HG02870 (cell line): Measurements from ENCODE around the gene SELENOV.

Experiments used
- ATAC-seq: cut with Tn5 transposase; IDR thresholded peaks from one replicate; pipeline ENCODE4 v1.9.1; 2021; ENCODE audit warnings: mild to moderate bottlenecking, moderate library complexity; ENCODE audit not compliant: unreplicated experiment

SELENOV gene

GRCh38 chr19:39492788-39493187 lies 22.2 kb upstream of the SELENOV start:
- no peak for ATAC-seq

GRCh38 chr19:39494661-39495060 lies 20.3 kb upstream of the SELENOV start:
- no peak for ATAC-seq

GRCh38 chr19:39496063-39496462 lies 18.9 kb upstream of the SELENOV start:
- no peak for ATAC-seq

DNA sequence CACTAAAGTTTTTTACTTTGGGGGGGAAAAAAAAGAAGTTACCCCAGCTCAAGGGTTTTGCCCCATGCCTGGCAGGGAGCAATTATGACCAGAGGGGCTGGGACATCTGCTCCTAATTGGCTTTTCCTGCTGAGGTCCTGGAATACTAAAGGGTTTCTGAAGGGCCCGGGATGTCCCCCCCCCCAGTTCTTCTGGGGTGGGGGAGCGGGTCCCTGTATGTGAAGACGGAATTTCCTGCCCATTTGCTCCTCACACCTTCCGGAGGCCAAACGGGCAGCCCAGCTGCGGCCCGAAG lies 17.3 kb upstream of the SELENOV start:
- ATAC-seq = no peak

GRCh38 chr19:39497996-39498797 lies 16.7 kb upstream of the SELENOV start:
- ATAC-seq = no peak

DNA sequence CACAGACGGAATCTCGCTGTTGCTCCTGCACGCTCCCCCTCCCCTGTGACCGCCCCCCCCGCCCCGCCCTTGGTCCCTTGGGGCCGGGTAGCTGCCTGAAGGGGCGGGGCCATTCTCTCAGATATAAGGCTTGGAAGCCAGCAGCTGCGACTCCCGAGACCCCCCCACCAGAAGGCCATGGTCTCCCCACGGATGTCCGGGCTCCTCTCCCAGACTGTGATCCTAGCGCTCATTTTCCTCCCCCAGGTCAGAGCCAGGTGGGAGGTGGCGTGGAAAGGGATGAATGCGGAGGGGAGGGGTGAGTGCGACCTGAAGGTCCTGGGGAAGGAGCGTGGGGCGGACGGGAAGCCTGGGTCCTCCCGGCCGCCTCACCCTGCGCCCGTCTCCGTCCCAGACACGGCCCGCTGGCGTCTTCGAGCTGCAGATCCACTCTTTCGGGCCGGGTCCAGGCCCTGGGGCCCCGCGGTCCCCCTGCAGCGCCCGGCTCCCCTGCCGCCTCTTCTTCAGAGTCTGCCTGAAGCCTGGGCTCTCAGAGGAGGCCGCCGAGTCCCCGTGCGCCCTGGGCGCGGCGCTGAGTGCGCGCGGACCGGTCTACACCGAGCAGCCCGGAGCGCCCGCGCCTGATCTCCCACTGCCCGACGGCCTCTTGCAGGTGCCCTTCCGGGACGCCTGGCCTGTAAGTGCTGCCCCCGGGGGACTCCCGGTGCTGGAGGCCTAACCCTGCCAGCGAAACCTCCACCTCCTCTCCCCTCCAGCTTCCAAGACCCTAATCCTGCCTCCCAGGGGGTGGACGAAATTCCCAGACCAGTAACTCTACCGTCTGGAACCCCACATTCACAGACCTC lies 15.9 kb upstream of the SELENOV start, which contains the start of gene DLL3:
DLL3 (plus strand) TSS at position 150 of the 845 bp plus-strand sequence; CDS start at position 178, 28 bp downstream.
- ATAC-seq = no peak

- no peak for ATAC-seq
Measured at GRCh38 chr19:39499932-39500331, 15.0 kb upstream of the SELENOV start.

GRCh38 chr19:39500543-39500942 lies 14.4 kb upstream of the SELENOV start:
- no peak for ATAC-seq

GRCh38 chr19:39501340-39501739 lies 13.6 kb upstream of the SELENOV start:
- no peak for ATAC-seq

GRCh38 chr19:39502640-39503417 lies 12.1 kb upstream of the SELENOV start:
- ATAC-seq = no peak

GRCh38 chr19:39506598-39506943 lies 8.4 kb upstream of the SELENOV start:
- ATAC-seq = no peak

DNA sequence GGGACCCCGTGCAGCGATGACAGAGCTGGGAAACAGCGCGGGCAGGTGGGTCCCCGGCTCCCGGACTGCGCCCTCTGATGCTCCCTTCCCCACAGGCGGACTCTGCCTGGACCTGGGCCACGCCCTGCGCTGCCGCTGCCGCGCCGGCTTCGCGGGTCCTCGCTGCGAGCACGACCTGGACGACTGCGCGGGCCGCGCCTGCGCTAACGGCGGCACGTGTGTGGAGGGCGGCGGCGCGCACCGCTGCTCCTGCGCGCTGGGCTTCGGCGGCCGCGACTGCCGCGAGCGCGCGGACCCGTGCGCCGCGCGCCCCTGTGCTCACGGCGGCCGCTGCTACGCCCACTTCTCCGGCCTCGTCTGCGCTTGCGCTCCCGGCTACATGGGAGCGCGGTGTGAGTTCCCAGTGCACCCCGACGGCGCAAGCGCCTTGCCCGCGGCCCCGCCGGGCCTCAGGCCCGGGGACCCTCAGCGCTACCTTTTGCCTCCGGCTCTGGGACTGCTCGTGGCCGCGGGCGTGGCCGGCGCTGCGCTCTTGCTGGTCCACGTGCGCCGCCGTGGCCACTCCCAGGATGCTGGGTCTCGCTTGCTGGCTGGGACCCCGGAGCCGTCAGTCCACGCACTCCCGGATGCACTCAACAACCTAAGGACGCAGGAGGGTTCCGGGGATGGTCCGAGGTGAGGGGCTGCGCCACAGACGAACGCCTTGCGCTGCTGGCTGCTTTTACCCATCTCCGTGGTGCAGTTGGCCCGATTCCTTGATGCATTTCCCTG lies 7.8 kb upstream of the SELENOV start:
- no peak for ATAC-seq

- ATAC-seq = no peak
Measured at GRCh38 chr19:39507715-39508364, 7.1 kb upstream of the SELENOV start.

DNA sequence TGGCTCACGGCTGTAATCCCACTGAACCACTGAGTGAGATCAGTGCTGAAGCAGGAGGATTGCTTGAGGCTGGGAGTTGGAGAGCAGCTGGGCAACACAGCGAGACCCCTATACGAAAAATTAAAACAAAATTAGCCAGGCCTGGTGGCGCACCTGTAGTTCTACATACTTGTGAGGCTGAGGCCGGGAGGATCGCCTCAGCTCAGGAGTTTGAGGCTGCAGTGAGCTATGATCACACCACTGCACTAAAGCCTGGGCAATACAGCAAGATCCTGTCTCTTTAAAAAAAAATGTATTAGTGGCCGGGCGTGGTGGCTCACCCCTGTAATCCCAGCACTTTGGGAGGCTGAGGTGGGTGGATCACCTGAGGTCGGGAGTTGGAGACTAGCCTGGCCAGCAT lies 6.3 kb upstream of the SELENOV start:
- no peak for ATAC-seq

DNA sequence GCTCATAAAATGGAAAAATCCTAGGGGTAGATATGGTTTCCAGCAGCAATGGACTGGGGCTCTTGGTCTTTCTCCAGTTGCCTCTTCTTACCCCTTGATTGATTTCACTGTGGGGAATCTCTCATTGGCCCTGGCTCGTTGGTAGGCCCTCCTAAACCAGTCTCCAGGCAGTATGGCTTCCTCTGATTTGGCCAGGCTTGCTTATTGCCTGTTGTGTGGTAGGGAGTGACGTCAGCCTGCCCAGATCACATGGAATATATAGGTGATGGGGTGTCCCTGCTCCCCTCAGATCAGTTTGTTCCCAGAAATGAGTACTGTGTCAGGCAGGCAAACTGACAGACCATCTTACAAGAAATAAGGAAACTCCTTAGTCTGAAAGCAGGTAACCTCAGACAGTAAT lies 5.7 kb upstream of the SELENOV start:
- no peak for ATAC-seq

DNA sequence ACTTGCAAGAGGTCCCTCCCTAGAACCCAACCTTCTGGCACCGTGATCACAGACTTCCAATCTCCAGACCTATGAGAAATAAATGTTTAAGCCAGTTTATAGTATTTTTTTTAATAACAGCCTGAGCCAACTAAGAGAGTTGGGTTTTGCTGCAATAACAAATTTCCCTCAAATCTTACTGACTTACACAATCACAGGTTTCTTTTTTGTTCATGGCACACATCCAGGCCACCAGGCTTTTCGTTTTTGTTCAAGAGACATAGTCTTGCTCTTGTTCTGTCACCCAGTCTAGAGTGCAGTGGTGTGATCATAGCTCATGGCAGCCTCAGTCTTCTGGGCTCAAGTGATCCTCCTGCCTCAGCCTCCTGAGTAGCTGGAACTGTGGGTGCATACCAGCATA lies 2.0 kb upstream of the SELENOV start:
- no peak for ATAC-seq

- ATAC-seq = no peak
Measured at GRCh38 chr19:39515551-39516191, 732 bp downstream of the SELENOV start.

- ATAC-seq = no peak
Measured at GRCh38 chr19:39516270-39516669, 1.3 kb downstream of the SELENOV start.

DNA sequence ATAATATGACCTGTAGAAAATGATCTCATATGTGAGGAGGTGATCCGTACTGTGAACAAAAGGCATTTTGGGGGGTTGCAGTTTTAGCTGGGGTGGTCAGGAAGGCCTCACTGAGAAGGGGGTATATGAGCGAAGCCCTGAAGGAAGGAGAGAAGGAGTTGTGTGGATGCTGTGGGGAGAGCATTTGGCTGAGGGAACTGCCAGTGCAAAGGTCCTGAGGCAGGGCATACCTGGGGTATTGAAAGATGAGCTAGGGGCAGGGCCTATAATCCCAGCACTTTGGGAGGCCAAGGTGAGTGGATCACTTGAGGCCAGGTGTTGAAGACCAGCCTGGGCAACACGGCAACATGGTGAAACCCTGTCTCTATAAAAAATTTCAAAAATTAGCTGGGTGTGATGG lies 2.5 kb downstream of the SELENOV start:
- ATAC-seq = no peak

GRCh38 chr19:39518458-39518857 lies 3.5 kb downstream of the SELENOV start:
- no peak for ATAC-seq
